Measurements from ENCODE around the gene GLOD5.

DNA sequence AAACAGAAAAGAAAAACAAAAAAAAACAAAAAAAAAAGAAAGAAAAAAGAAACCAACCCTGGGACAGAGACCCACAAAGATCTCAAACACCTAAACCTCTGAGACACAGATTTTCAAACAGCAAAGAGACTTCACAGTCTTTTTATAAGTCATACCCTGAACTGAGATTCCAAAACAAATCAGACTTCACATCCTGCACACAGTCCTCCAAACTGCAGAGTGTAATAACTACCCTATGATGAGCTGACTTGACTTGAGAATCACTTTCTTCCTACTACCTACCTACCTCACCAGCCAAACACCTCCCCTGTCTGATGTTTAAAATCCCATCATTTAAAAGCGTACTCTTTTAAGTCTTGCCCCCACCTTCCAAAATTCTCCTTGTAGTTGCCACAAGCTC is 25.2 kb upstream of the GLOD5 start:
- TF ChIP-seq, protein P1, sequence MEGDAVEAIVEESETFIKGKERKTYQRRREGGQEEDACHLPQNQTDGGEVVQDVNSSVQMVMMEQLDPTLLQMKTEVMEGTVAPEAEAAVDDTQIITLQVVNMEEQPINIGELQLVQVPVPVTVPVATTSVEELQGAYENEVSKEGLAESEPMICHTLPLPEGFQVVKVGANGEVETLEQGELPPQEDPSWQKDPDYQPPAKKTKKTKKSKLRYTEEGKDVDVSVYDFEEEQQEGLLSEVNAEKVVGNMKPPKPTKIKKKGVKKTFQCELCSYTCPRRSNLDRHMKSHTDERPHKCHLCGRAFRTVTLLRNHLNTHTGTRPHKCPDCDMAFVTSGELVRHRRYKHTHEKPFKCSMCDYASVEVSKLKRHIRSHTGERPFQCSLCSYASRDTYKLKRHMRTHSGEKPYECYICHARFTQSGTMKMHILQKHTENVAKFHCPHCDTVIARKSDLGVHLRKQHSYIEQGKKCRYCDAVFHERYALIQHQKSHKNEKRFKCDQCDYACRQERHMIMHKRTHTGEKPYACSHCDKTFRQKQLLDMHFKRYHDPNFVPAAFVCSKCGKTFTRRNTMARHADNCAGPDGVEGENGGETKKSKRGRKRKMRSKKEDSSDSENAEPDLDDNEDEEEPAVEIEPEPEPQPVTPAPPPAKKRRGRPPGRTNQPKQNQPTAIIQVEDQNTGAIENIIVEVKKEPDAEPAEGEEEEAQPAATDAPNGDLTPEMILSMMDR (IDR thresholded peaks at IDR 0.05; ENCODE audit: low read depth, low read length): no peak
- TF ChIP-seq EZH2phosphoT487 (IDR thresholded peaks at IDR 0.05; ENCODE audit: low read depth): no peak

All from OCI-LY3 (cell line).